Measurements from ENCODE around the gene KIAA1755.
A peak's percentile ranks its signal among the peaks of the same experiment; 100 is the strongest.
"Not testable (repeated sequence)": the region's sequence is repeated elsewhere in the genome, so short reads cannot be mapped to it uniquely, and the experiment has no call there.

The KIAA1755 gene

DNA sequence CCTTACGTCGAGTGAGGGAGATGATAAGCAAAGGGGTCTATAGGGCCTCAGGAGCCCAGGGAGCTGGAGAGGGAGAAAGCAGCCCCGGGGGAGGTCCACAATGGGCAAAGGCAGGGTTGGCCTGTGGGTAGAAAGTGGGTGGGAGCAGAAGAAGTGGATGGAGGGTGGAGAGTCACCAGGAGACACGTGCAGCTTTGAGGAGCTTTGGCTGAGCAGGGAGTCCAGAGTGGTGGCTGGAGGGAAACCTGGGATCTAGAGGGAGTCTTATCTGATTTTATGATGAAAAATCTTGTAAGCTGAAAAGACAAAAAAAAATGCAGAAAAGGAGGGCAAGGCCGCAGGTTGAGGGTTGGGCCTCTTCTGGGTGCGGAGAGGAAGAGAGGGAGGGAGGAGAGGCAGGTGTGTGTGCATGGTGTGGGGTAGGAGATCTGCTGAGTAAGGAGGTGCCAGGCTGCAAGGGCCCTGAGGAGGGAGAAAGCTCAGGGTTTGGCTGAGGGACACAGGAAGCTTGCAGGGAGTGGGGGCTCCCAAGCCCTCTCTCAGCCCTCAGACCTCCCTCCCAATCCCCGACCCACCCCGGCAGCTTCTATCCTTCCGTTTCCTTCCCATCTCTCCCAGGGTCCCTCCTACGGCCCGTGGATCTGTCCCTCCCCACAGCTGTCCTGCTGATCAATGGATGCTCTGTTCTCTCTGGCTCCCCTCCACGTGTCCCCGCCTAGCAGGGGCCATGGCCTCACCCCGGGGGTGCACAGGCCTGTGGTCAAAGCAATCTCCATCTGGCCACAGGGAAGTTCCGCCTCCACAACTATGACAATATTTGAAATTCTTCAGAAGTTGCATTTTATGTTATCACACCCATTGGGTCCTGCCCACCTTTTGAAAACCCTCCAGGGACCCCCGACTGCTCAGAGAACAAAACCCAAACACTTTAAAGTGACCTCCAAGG lies 26.3 kb upstream of the KIAA1755 start:
- no peak for DNase-seq (ENCODE audit: low read depth)

DNA sequence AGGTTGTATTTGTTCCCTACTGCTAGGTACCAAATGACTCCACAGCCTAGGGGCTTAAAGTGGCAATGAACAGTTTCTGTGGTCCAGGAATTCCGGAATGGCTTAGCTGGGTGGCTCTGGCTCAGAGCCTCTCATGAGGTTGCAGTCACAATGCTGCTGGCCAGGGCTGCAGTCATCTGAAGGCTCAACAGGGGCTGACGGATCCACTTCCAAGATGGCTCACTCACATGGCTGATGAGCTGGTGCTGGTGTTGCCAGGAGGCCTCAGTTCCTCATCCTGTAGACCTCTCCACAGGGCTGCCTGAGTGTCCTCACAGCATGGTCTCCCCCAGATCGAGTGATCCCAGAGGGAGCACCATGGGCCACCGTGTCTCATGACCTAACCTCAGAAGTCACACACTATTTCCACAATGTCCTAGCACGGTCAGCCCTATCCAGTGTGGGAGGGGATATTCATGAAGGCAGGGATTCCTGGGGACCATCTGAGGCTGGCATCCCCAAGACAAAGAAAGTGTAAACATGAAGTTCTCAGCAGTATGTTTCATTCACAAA lies 24.4 kb upstream of the KIAA1755 start:
- no peak for DNase-seq (ENCODE audit: low read depth)

DNA sequence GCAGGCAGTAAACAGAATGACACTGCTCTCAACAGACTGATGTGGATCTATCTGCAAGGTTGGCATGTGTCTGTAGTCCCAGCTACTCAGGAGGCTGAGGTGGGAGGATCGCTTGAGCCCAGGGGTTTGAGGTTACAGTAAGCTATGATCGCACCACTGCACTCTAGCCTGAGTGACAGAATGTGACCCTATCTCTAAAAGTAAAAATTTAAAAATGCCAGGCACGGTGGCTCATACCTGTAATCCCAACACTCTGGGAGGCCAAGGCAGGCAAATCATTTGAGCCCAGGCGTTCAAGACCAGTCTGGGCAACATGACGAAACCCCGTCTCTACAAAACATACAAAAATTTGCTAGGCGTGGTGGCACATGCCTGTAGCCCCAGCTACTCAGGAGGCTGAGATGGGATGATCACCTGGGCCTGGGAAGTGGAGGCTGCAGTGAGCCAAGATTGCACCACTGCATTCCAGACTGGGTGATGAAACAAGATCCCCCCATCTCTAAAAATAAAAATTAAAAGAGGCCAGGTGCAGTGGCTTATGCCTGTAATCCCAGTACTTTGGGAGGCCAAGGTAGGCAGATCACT lies 23.6 kb upstream of the KIAA1755 start:
- DNase-seq (ENCODE audit: low read depth), result not testable (repeated sequence)

DNA sequence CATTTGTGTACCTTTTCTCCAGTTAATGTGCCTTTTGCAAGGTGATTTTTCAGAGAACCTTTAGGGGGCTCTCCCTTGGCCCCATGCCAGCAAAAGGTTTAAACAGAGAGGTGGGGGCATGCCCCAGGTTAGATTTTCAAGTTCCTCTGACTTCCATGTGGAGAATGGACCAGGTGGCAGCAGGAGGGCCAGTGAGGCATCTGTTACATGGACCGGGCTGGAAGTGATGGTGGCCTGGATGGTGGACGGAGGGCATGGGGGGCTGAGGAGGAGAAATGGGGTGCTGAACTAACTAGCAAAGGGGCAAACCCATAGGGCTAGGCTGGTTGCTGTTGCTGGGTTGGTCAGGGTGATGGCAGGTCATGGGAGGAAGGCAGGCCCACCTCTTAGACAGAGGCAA lies 22.7 kb upstream of the KIAA1755 start:
- DNase-seq (ENCODE audit: low read depth), result no peak

GRCh38 chr20:38281176-38281915 lies 20.8 kb upstream of the KIAA1755 start:
- not testable (repeated sequence) for DNase-seq (ENCODE audit: low read depth)

DNA sequence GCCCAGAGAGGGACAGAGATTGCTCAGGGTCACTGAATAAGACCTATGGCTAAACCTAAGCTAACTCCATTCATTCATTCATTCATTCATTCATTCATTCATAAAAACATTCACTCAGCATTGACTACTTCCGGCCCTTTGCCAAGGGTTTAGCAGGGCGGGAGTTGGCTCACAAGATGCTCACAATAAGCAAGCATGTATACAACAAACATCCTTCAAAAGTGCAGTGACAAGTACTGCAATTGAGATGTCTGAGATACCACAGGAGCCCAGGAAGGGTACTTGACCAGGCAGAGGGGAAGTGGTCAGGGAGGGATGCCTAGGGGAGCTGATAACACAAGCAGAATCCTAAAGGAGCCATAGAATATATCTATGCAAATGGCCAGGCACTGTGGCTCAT lies 18.2 kb upstream of the KIAA1755 start:
- DNase-seq (ENCODE audit: low read depth), result no peak

GRCh38 chr20:38278131-38278530 lies 17.6 kb upstream of the KIAA1755 start:
- no peak for DNase-seq (ENCODE audit: low read depth)

GRCh38 chr20:38277691-38278090 lies 17.2 kb upstream of the KIAA1755 start:
- DNase-seq (ENCODE audit: low read depth), result no peak

DNA sequence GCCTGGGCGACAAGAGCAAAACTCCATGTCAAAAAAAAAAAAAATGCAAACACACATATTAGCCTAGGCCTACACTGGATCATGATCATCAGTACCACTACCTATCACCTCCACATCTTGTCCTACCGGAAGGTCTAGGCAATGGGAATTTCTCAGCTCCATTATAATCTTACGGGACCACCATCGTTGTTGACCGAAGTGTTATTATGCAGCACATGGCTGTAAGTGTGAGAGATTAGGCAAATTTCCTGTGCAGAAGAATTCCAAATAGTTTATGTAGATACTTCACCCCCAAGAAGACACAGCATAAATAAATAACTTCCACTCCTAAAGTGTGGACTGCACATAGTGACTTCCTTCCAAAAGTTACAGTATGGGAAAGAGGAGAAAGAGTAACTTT lies 16.8 kb upstream of the KIAA1755 start:
- DNase-seq (ENCODE audit: low read depth), result no peak

DNA sequence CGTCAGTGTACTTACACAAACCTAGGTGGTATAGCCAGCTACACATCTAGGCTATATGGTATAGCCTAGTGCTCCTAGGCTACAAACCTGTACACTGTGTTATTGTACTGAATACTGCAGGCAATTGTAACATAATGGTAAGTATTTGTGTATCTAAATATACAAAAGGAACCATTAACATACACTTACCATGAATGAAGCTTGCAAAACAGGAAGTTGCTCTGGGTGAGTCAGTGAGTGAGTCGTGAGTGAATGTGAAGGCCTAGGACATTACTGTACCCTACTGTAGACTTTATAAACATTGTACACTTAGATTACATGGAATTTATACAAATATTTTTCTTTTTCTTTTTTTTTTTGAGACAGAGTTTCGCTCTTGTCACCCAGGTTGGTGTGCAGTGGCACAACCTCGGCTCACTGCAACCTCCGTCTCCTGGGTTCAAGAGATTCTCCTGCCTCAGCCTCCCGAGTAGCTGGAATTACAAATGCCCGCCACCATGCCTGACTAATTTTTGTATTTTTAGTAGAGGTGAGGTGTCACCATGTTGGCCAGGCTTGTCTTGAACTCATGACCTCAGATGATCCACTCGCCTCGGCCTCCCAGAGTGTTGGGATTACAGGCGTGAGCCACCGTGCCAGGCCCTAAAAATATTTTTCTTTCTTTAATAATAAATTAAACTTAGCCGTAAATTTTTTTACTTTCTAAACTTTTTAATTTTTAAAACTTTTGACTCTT lies 15.4 kb upstream of the KIAA1755 start:
- DNase-seq (ENCODE audit: low read depth), result peak; percentile 75

GRCh38 chr20:38272961-38273360 lies 12.4 kb upstream of the KIAA1755 start:
- no peak for DNase-seq (ENCODE audit: low read depth)

GRCh38 chr20:38272398-38272797 lies 11.9 kb upstream of the KIAA1755 start:
- peak; percentile 43 for DNase-seq (ENCODE audit: low read depth)

DNA sequence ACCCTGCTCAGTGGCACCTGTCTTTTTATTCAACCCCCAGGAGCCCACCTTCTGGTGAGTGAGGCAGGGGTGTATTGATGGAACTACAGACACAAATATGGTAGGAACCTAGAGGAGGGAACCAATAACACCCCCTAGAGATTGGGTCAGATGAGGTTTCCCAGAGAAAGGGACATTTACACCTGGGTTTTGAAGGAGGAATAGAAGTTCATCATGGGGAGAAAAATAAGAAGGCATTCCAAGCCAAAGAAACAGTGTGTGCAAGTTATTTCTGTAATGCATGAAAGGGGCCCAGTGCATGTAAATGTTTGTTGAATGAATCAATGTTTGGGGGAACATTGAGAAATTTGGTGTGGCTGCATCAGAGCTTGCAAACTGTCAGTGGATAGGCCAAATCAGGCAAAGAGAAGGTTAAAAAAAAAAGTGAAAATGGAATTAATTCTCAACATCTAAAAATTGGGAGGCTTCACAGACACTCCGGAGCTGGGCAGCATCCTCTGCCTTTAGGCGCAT lies 11.1 kb upstream of the KIAA1755 start:
- no peak for DNase-seq (ENCODE audit: low read depth)

DNA sequence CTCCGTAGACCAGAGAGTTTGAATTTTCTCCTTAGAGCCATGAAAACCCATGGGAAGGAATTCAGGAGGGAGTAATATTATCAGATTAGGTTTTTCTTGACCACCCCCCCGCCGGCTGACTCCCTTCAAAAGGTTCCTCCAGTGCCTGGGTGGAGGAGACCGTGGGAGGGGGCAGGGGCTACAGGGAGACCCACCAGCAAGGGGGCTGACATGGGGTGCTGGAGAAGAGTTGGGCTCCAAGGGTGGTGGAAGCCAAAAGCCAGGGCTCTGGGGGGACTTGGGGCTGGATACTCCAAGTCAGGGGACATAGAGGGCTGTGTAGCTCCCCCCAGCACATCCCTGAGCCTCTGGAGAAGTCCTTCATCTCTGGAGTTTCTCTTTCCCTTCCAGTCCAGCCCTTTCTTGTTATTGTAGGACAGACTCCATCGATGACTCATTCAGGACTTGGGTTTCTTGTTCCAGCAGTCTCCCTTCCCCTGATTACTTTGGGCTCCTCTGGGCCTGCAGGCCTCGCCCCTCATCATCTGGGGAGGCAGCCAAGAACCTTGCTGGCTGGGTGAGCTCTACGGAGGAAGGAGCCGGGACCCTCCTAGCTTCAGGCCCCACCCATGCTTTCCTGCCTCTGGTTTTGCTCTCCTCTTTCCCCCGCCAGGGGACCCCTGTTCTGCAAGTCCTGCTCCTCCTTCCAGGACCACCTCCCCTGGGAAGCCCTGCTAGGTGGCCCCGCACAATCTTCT lies 10.5 kb upstream of the KIAA1755 start:
- peak; percentile 91 for DNase-seq (ENCODE audit: low read depth)

- no peak for DNase-seq (ENCODE audit: low read depth)
Observed at GRCh38 chr20:38269715-38270114, 9.2 kb upstream of the KIAA1755 start.

DNA sequence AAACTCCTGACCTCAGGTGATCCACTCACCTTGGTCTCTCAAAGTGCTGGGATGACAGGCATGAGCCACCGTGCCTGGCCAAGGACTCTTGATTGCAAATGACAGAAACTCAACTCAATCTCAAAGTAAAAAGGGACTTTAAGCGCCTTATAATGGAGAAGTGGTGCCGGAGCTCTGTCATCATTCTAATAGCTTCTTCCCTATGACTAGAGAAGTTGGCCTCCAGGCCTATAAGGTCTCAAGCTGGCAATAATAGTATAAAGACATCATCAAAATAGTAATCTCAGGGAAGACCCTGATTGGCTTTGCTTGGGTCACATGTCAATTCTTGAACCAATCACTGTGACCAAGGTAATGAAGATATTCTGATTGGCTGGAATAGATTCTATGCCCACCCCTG lies 8.5 kb upstream of the KIAA1755 start:
- DNase-seq (ENCODE audit: low read depth), result no peak

DNA sequence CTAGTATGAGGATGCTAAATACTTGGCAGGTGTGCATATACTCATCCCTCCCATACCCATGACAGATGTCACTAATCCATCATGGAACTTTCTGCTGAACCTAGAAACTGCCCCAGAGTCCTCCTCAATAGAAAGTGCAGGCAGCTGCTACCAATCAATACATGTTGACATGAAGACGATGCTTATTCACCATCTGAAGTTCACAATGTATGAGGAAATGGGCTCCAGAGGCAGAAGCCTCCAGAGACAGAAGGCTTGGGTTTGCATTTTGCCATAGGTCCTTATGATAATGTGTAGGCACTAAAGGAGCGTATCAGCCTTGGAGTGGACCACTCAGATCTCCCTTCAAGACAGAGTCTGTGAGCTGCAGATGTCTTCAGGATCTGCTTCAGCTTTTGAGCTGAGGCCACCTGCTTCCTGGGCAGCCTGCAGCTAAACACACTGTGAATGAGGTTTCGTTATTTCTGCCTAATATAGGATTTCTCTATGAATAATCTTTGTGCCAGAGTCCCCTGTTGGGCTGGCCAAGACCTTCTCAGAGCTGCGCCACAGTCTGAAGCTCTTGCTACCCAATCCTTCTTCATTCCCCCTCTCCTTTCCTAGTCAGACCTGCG lies 7.5 kb upstream of the KIAA1755 start:
- DNase-seq (ENCODE audit: low read depth), result no peak

- no peak for DNase-seq (ENCODE audit: low read depth)
Observed at GRCh38 chr20:38267296-38267695, 6.8 kb upstream of the KIAA1755 start.

GRCh38 chr20:38266426-38266825 lies 5.9 kb upstream of the KIAA1755 start:
- DNase-seq (ENCODE audit: low read depth), result no peak

DNA sequence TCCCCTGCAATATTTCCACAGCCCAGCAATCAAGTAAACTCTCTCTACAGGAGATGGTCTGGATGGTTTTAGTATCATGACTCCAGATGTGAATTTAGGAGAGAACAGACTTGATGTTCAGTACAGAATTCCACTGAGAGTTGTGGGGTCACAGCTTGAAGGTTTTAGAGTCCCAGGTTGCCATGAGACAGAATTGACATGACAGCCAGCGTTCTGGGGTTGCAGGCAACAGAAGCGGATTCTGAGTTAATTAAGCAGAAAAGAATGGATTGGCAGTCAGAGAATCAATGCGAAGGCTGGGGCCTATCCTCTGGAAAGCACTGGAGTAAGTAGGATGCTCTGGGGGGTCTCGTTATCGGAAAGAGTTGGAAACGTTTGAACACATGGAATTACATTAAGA lies 2.4 kb upstream of the KIAA1755 start:
- no peak for DNase-seq (ENCODE audit: low read depth)

GRCh38 chr20:38261054-38261390 lies 487 bp upstream of the KIAA1755 start:
- DNase-seq (ENCODE audit: low read depth), result no peak
